Measurements from ENCODE around the gene UCN2.
"Not testable (repeated sequence)": the region's sequence is repeated elsewhere in the genome, so short reads cannot be mapped to it uniquely, and the experiment has no call there.

Gene UCN2

GRCh38 chr3:48536116-48536515 is 27.5 kb downstream of the UCN2 start:
- DNase-seq (ENCODE audit: low read depth), result no peak

DNA sequence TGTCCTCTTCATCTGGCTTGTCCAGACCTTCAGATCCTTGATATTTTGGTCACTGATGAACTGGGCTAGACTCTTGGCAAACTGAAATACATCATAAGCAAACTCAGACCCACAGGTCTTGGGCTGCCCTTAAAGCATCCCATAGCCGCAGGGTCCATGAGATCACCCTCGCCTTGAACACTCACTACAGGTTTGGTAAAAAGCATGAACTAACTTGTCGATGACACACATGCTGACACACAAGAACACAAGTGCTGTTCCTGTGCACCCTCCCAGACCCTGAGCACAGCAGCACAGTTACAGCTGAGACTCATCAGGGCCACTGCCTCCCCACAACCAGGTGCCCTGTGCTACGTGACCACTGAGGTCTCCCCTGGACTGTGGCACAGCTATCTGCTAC is 28.0 kb downstream of the UCN2 start:
- DNase-seq (ENCODE audit: low read depth), result no peak

DNA sequence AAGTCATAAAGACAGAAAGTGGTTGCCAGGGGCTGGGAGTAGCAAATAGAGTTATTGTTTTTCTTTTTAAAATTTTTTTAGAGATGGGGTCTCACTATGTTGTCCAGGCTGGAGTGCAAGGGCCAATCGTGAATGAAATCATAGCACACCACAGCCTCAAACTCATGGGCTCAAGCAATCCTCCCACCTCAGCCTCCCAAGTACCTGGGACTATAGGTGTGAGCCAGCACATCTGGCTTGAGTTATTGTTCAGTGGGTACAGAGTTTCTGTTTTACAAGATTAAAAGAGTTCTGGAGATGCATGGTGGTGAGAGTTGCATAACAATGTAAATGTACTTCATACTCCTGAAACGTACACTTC is 30.6 kb downstream of the UCN2 start:
- no peak for DNase-seq (ENCODE audit: low read depth)

- DNase-seq (ENCODE audit: low read depth), result no peak
Observed at GRCh38 chr3:48532271-48532976, 31.2 kb downstream of the UCN2 start.

DNA sequence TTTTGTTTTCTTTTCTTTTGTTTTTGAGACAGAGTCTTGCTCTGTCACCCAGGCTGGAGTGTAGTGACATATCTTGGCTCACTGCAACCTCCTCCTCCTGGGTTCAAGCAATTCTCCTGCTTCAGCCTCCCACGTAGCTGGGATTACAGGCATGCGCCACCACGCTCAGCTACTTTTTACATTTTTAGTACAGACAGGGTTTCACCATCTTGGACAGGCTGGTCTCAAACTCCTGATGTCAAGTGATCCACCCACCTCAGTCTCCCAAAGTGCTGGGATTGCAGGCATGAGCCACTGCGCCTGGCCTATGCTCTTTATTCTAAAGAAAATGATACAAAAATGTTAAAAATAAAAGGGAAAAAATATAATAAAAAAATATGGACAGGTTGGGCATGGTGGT is 32.9 kb downstream of the UCN2 start:
- DNase-seq (ENCODE audit: low read depth), result not testable (repeated sequence)

- DNase-seq (ENCODE audit: low read depth), result no peak
Observed at GRCh38 chr3:48528754-48529153, 34.8 kb downstream of the UCN2 start.

DNA sequence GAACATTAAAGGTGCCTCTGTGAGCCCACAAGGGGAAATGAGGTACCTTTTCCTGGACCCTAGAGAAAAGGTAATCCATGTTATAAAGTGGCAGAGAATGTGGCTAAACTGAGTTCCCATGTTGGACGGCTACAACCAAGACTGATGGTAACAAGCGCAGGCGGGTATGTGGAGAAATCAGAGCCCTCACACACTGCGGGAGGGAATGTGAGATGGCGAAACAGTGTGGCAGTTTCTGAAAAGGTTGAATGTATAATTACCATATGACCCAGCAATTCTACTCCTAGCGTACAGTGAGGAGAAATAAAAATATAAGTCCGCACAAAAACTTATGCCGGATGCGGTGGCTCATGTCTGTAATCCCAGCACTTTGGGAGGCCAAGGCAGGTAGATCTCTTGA is 35.5 kb downstream of the UCN2 start:
- no peak for DNase-seq (ENCODE audit: low read depth)

DNA sequence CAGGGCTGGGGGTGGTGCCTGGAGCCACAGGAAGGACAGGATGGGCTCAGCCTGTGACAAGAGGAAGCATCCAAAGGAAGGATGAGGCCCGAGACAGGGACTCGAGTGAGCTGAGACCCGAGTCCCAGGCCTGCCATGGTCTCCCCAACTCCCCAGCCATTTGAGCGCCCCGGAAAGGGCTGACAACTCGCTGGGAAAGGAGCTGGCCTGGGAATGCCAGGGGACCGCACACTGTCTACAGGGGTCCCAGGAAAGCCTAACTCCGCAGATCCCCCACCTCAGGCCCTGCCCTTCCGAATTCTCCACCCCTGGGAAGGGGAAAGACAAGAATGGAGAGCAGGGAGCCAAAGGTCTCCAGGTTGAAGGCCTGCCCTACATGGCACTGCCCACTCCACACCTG is 38.6 kb downstream of the UCN2 start:
- DNase-seq (ENCODE audit: low read depth), result no peak

- DNase-seq (ENCODE audit: low read depth), result no peak
Observed at GRCh38 chr3:48521635-48522034, 41.9 kb downstream of the UCN2 start.

- DNase-seq (ENCODE audit: low read depth), result no peak
Observed at GRCh38 chr3:48519277-48519643, 44.3 kb downstream of the UCN2 start.

DNA sequence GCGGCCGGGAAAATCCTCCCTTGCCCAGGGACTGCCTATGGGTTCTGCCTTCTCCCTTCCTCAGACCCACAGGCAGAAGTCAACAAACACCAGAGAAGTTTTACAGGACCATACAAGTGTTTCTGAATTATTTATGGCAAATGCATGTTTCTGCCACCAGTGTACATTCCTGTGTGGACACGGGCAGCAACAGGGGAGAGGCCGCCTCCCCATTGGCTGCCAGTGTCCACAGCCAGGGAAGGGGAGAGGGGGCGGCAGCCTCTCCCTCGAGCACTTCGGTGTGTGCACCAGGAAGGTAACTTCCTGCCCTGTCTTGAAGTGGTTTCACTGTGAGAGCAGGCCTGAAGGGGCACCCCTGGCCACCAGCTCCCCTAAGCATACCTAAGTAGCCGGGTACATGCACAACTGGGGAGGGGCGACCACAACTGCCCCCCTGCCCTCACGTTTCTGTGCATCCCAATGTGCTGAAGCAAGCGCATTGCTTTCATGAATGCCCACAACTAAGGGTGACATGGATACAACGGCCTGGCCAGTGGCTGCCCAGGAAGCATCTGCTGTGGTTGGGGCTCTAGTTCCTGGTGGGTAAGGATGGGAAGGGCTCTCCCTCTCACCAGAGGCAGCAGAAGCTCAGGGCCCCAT is 44.8 kb downstream of the UCN2 start:
- DNase-seq (ENCODE audit: low read depth), result no peak

DNA sequence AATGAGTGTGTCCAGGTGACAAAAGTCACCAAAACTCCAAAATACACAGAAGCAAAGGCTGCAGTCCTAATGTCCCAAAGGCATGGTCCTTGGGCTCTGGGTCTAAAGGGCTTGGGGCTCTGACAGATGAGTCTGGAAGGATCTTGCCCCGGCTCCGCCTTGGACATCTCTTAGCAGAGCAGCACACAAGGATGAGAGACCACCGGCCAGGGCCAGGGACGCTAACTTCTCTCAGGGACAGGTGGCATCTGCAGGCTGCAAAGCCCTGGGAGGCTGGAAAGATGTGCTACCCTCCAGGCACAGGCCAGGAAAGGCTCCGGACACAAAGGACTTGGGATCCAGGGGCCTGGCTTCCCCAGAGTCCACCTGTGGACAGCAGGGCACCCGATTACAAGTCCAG is 45.5 kb downstream of the UCN2 start:
- no peak for DNase-seq (ENCODE audit: low read depth)

DNA sequence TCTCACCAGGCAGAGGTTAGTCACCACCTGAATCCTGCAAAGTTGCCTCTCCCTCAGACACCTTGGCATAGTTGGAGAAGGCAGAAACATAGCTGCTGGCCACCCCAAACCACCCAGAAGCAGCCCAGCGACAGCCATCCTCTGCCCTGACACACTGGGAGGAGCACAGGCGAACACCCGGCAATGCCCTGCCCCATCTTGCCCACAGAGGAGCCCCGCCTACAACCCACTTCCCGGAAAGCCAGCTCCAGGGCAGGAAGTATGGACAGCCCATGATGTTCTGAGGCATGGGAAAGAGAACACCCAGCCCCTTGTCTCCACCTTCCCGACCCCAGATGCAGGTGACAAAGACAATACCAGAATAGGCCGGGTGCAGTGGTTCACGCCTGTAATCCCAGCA is 47.0 kb downstream of the UCN2 start:
- DNase-seq (ENCODE audit: low read depth), result no peak

DNA sequence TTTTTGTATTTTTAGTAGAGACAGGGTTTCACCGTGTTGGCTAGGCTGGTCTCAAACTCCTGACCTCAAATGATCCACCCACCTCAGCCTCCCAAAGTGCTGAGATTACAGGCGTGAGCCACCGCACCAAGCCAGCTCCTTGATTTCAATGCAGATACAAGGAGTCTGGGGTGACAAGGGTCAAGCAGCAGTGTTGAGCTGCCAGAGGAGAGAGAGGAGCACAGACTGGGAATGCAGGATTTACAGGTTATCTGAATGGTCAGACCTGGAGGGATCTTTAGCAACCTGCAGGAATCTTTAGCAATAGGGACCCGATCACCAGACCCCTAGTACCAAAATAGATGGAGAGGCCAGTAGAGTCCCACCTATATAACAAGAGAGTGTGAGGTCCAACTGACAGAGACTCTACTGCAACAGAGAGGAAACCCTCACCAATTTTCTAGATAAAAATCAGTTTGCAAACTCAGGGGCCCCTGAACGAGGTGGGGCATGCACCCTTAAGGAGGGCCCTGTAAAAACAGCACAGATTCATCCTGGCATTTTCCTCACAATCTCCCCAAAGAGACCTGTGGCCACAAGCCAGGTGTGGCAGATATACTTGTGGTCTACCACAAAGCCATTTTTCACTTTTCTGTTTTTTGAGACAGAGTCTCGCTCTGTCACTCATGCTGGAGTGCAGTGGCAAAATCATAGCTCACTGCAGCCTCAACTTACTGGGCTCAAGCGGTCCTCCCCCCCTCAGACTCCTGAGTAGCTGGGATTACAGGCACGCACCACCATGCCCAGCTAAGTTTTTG is 49.0 kb downstream of the UCN2 start:
- no peak for DNase-seq (ENCODE audit: low read depth)

Data from HS-27A (cell line).